ENCODE measurements around the gene ACADM. TPM values are rescaled to one million over a fixed set of nuclear protein-coding genes. Genes with fewer than 3 reads are reported as not detected.

The ACADM gene
- total and polyA plus RNA-seq, 2 donors (not counting 3 experiments of a cell fraction or from before 2014, with no cell fraction given) = 10.8 to 32.5 TPM

- peak within 1 kb of the TSS; percentile 83 for H3K27ac ChIP-seq (ENCODE audit: insufficient read depth, low read depth, low read length)
- TF ChIP-seq POLR2AphosphoS5 (IDR thresholded peaks at IDR 0.05; ENCODE audit: insufficient read depth, low read depth, low read length) (peak; percentile 99), MAX (IDR thresholded peaks at IDR 0.05; ENCODE audit: insufficient read depth, insufficient read length) (peak; percentile 92), CTCF (IDR thresholded peaks at IDR 0.05; ENCODE audit: extremely low read depth in 1 of 2, insufficient read depth in 1 of 2, low read depth in 1 of 2, low read length in 2 of 2) (no peak), EZH2 (IDR thresholded peaks at IDR 0.05; ENCODE audit: borderline replicate concordance, low read depth, low read length, severe bottlenecking) (no peak), GATA2 (IDR thresholded peaks at IDR 0.05; ENCODE audit: insufficient read depth, insufficient read length, low read depth, low read length) (no peak), FOS (IDR thresholded peaks at IDR 0.05; ENCODE audit: borderline replicate concordance, insufficient read depth, low read length) (no peak), JUN (IDR thresholded peaks at IDR 0.05; ENCODE audit: borderline replicate concordance, insufficient read depth, insufficient read length, low read depth) (no peak), POLR2A (IDR thresholded peaks at IDR 0.05; ENCODE audit: low read depth, low read length) (peak; percentile 100), MYC (IDR thresholded peaks at IDR 0.05; ENCODE audit: low read depth, low read length) (peak; percentile 98)
- no peaks in the 10 kb centered on the region for H3K9me3 ChIP-seq (replicated peaks; ENCODE audit: control insufficient read depth, insufficient read depth, low read length)
- peak within 1 kb of the TSS; percentile 62 to 99 (median 96) for H3K4me3 ChIP-seq (replicated peaks in 1 of 3; ENCODE audit: insufficient read depth in 1 of 3, low read depth in 1 of 3, low read length in 3 of 3)
- dilution Hi-C loops (cut with MboI; ENCODE audit: extremely low pct_ligation_motif_present, low sequenced_read_pairs) (no loop called here), intact Hi-C loops (cut with micrococcal nuclease) (loop anchor here (1.0 to 5.0 kb wide), 6 partner anchors 21 to 1053 kb away; partner anchors contain the start of genes ACADM, CRYZ and TYW3)
- peaks cover 3% of the 10 kb centered on the region for H4K20me1 ChIP-seq (replicated peaks; ENCODE audit: control insufficient read depth, extremely low read depth, insufficient read depth, low read length)
- peak; percentile 99 for DNase-seq (ENCODE audit: low read depth, low spot score)
- CTCF ChIA-PET = interaction anchor here (0.7 to 1.6 kb wide), 4 partner anchors 13 to 553 kb away, joined by 4 to 8 read pairs (median 6); no protein-coding TSS in a partner anchor
- no peaks in the 10 kb centered on the region for H3K27me3 ChIP-seq (ENCODE audit: control insufficient read depth in 2 of 2, insufficient read depth in 2 of 2, low read length in 2 of 2)
- H3K79me2 ChIP-seq (ENCODE audit: control insufficient read depth, insufficient read depth, low read length) = peaks cover 51% of the 10 kb centered on the region
- no peaks in the 10 kb centered on the region for H3K9me1 ChIP-seq (replicated peaks; ENCODE audit: control insufficient read depth, extremely low read depth, insufficient read depth, low read length)
- H3K36me3 ChIP-seq (ENCODE audit: control insufficient read depth in 2 of 2, extremely low read depth in 1 of 2, insufficient read depth in 2 of 2, low read length in 2 of 2) = peaks cover 7 to 8% of the 10 kb centered on the region in 2 experiments
- H3K4me1 ChIP-seq (ENCODE audit: control insufficient read depth, extremely low read depth, insufficient read depth, low read length) = peaks cover 33% of the 10 kb centered on the region
- BruUV-seq (replicated peaks) = TSS peak; percentile 60
- peak; percentile 94 for FAIRE-seq
- POLR2A ChIA-PET = interaction anchor here (0.6 to 1.0 kb wide), 5 partner anchors 10 to 172 kb away, joined by 3 to 4 read pairs (median 3); partner anchors contain the start of gene MSH4
- peak within 1 kb of the TSS; percentile 98 for H3K9ac ChIP-seq (replicated peaks; ENCODE audit: extremely low read depth, insufficient read depth, low read length)
- H3K4me2 ChIP-seq (ENCODE audit: insufficient read depth, low read length) = peak within 1 kb of the TSS; percentile 94
- peak within 1 kb of the TSS; percentile 97 for H2AFZ ChIP-seq (ENCODE audit: low read depth, low read length)
Observed at GRCh38 chr1:75785983-75786853, 61.7 kb downstream of the ACADM start, which contains the start of gene RABGGTB. RABGGTB (plus strand) TSS chr1:75786256; CDS start chr1:75786272, 16 bp downstream.

Measured in endothelial cell of umbilical vein (primary cell).